Heart left ventricle (tissue), 13 donors: ENCODE data around the gene EOGT.

Experiments
- CTCF ChIP-seq, 12 donors: fragments of 200-600 bp; sonication (generic) in 4 of 12; IDR thresholded peaks; one replicate each; pipeline versions ENCODE4 v1.5.0 to v1.8.0; 2018 to 2022; ENCODE audit warnings: antibody characterized with exemption in 12 of 12, mild to moderate bottlenecking in 5 of 12
- POLR2A ChIP-seq, 2 donors: fragments of 450-650 bp; IDR thresholded peaks; one replicate each; pipeline ENCODE4 v1.6.1; 2017; ENCODE audit warnings: antibody characterized with exemption in 2 of 2, mild to moderate bottlenecking in 2 of 2, moderate library complexity in 2 of 2
- donor health status: ischemic (EF 13 %, LVEDD 7.1; RV severe dilation, severe dysfunction).
- donor health status: DM: no; HTN: yes; CAD: no.
- donor health status: DM: no; HTN: no; CAD: no.
- donor health status: ischemic (EF 25% LVEDD 6.9; RV normal size, moderate dysfunction).
- donor health status: ischemic (EF 25% LVEDD 5.7; RV mildly dilated, moderate dysfunction).
- donor health status: ischemic (EF 35%, LVEDD 5.7; RV mildly dilated, moderate dysfunction).
- donor health status: nonischemic (EF 11% LVEDD 7.7; RV severe dilation, severe dysfunction).
- donor health status: DM: yes; HTN: yes; CAD: no.
- donor health status: PGD.
- donor health status: ischemic (EF 29% LVEDD 5.4; RV normal size, mild dysfunction).
- donor health status: nonischemic (EF 23%, LVEDD 6.1; RV moderate dilation, normal function).

- no peak for TF ChIP-seq POLR2A (IDR thresholded peaks at IDR 0.05)
- TF ChIP-seq CTCF (IDR thresholded peaks at IDR 0.05): no peak
These were observed 76.6 kb downstream of the EOGT start for GRCh38 chr3:68936856-68937255.
